ENCODE results near the gene SEMA5B. TPM values are rescaled to one million over a fixed set of nuclear protein-coding genes. Genes with fewer than 3 reads are reported as not detected.

Gene SEMA5B
- total and polyA plus RNA-seq, 2 experiments from 2014 or later, result 8.0 to 26.8 TPM

DNA sequence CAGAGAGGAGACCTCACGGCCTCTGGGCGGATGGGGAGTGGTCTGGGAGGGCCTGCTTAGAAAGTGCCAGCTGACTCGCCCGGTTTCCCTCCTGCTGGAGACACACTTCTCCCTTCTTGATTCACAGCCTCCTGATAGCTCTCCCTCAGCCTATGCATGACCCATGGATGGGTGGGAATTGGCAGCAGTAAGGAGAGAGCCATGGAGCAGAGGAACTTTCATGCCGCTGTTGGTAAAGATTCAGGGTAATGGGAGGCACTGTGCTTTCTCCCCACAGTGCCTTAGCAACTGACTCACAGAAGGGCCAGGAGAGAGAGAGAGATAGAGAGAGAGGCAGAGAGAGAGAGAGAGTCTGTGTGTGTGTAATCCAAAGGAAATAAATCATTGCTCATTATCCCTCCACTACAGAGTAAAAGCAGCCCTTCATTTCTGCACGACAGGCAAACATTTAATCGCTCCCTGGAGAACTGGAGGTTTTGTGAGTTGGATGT is 82.8 kb downstream of the SEMA5B start:
- H3K9me3 Mint-ChIP-seq, result no peaks in the 10 kb centered on the region
- Histone ChIP-seq H3K36me3 (ENCODE audit: insufficient read depth) (no peaks in the 10 kb centered on the region), H3F3A (replicated peaks; ENCODE audit: low read depth) (no peaks in the 10 kb centered on the region), H2AFZ (no peak overlapping the region), H4K20me1 (replicated peaks; ENCODE audit: insufficient read depth) (no peaks in the 10 kb centered on the region), H3K4me2 (no peak overlapping the region), H3K27ac (ENCODE audit: low read depth) (no peak overlapping the region), H3K4me1 (ENCODE audit: insufficient read depth) (peaks cover 9% of the 10 kb centered on the region; the same call in 1 of the 2 replicates), H3K79me2 (replicated peaks; ENCODE audit: insufficient read depth) (no peaks in the 10 kb centered on the region), H3K9me2 (ENCODE audit: insufficient read depth) (no peaks in the 10 kb centered on the region), H3K4me3 (no peak overlapping the region), H3K27me3 (ENCODE audit: insufficient read depth) (no peaks in the 10 kb centered on the region; the same call in 1 of the 2 replicates)
- no peaks in the 10 kb centered on the region for H3K36me3 Mint-ChIP-seq (ENCODE audit: low read depth)
- no peak for TF ChIP-seq JUNB (IDR thresholded peaks at IDR 0.05; ENCODE audit: unreplicated experiment)
- TF ChIP-seq, protein P1, sequence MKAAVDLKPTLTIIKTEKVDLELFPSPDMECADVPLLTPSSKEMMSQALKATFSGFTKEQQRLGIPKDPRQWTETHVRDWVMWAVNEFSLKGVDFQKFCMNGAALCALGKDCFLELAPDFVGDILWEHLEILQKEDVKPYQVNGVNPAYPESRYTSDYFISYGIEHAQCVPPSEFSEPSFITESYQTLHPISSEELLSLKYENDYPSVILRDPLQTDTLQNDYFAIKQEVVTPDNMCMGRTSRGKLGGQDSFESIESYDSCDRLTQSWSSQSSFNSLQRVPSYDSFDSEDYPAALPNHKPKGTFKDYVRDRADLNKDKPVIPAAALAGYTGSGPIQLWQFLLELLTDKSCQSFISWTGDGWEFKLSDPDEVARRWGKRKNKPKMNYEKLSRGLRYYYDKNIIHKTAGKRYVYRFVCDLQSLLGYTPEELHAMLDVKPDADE (IDR thresholded peaks at IDR 0.05), result no peak
- no peak for TF ChIP-seq CREB1 (CRISPR knock-in tag; IDR thresholded peaks at IDR 0.05; ENCODE audit: low read depth)
- no peak for TF ChIP-seq EZH2 (IDR thresholded peaks at IDR 0.05; ENCODE audit: low read depth, unreplicated experiment)
- TF ChIP-seq STAT1 (IDR thresholded peaks at IDR 0.05; ENCODE audit: unreplicated experiment), result no peak
- TF ChIP-seq, protein P2, sequence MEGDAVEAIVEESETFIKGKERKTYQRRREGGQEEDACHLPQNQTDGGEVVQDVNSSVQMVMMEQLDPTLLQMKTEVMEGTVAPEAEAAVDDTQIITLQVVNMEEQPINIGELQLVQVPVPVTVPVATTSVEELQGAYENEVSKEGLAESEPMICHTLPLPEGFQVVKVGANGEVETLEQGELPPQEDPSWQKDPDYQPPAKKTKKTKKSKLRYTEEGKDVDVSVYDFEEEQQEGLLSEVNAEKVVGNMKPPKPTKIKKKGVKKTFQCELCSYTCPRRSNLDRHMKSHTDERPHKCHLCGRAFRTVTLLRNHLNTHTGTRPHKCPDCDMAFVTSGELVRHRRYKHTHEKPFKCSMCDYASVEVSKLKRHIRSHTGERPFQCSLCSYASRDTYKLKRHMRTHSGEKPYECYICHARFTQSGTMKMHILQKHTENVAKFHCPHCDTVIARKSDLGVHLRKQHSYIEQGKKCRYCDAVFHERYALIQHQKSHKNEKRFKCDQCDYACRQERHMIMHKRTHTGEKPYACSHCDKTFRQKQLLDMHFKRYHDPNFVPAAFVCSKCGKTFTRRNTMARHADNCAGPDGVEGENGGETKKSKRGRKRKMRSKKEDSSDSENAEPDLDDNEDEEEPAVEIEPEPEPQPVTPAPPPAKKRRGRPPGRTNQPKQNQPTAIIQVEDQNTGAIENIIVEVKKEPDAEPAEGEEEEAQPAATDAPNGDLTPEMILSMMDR (conservative IDR thresholded peaks at IDR 0.05; ENCODE audit: low read depth in 2 of 2), result no peak
- no peak for TF ChIP-seq NANOG (IDR thresholded peaks at IDR 0.05; ENCODE audit: borderline replicate concordance)
- TF ChIP-seq EZH2phosphoT487 (IDR thresholded peaks at IDR 0.05; ENCODE audit: unreplicated experiment), result no peak
- TF ChIP-seq, protein P3, sequence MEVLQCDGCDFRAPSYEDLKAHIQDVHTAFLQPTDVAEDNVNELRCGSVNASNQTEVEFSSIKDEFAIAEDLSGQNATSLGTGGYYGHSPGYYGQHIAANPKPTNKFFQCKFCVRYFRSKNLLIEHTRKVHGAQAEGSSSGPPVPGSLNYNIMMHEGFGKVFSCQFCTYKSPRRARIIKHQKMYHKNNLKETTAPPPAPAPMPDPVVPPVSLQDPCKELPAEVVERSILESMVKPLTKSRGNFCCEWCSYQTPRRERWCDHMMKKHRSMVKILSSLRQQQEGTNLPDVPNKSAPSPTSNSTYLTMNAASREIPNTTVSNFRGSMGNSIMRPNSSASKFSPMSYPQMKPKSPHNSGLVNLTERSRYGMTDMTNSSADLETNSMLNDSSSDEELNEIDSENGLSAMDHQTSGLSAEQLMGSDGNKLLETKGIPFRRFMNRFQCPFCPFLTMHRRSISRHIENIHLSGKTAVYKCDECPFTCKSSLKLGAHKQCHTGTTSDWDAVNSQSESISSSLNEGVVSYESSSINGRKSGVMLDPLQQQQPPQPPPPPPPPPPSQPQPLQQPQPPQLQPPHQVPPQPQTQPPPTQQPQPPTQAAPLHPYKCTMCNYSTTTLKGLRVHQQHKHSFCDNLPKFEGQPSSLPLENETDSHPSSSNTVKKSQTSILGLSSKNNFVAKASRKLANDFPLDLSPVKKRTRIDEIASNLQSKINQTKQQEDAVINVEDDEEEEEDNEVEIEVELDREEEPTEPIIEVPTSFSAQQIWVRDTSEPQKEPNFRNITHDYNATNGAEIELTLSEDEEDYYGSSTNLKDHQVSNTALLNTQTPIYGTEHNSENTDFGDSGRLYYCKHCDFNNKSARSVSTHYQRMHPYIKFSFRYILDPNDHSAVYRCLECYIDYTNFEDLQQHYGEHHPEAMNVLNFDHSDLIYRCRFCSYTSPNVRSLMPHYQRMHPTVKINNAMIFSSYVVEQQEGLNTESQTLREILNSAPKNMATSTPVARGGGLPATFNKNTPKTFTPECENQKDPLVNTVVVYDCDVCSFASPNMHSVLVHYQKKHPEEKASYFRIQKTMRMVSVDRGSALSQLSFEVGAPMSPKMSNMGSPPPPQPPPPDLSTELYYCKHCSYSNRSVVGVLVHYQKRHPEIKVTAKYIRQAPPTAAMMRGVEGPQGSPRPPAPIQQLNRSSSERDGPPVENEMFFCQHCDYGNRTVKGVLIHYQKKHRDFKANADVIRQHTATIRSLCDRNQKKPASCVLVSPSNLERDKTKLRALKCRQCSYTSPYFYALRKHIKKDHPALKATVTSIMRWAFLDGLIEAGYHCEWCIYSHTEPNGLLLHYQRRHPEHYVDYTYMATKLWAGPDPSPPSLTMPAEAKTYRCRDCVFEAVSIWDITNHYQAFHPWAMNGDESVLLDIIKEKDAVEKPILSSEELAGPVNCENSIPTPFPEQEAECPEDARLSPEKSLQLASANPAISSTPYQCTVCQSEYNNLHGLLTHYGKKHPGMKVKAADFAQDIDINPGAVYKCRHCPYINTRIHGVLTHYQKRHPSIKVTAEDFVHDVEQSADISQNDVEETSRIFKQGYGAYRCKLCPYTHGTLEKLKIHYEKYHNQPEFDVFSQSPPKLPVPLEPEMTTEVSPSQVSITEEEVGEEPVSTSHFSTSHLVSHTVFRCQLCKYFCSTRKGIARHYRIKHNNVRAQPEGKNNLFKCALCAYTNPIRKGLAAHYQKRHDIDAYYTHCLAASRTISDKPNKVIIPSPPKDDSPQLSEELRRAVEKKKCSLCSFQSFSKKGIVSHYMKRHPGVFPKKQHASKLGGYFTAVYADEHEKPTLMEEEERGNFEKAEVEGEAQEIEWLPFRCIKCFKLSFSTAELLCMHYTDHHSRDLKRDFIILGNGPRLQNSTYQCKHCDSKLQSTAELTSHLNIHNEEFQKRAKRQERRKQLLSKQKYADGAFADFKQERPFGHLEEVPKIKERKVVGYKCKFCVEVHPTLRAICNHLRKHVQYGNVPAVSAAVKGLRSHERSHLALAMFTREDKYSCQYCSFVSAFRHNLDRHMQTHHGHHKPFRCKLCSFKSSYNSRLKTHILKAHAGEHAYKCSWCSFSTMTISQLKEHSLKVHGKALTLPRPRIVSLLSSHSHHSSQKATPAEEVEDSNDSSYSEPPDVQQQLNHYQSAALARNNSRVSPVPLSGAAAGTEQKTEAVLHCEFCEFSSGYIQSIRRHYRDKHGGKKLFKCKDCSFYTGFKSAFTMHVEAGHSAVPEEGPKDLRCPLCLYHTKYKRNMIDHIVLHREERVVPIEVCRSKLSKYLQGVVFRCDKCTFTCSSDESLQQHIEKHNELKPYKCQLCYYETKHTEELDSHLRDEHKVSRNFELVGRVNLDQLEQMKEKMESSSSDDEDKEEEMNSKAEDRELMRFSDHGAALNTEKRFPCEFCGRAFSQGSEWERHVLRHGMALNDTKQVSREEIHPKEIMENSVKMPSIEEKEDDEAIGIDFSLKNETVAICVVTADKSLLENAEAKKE (CRISPR knock-in tag; IDR thresholded peaks at IDR 0.05), result no peak
- H3K4me3 Mint-ChIP-seq, result no peak overlapping the region
- H3K4me1 Mint-ChIP-seq, result peaks cover 32% of the 10 kb centered on the region
- H3K27ac Mint-ChIP-seq, result no peak overlapping the region
- H3K27me3 Mint-ChIP-seq (ENCODE audit: insufficient read depth, low read depth, poor library complexity), result peaks cover 15% of the 10 kb centered on the region
- DNase-seq (ENCODE audit: low spot score) (no peak), ATAC-seq (no peak)
